Adipocyte (in vitro differentiated cells): ENCODE data around the gene TMCO1.
"Not testable (repeated sequence)": the region's sequence is repeated elsewhere in the genome, so short reads cannot be mapped to it uniquely, and the experiment has no call there.

Source experiments
- DNase-seq: peaks from one replicate; pipeline ENCODE4 v3.0.0-alpha.2; 2015; ENCODE audit warnings: low read depth
- H3K27me3 ChIP-seq: replicated peaks from 2 replicates; pipeline ENCODE4 v1.7.0; 2013; ENCODE audit warnings: mild to moderate bottlenecking, low read length, moderate library complexity; ENCODE audit not compliant: control insufficient read depth, insufficient read depth
- H3K36me3 ChIP-seq: 2 replicates; pipeline ENCODE4 v1.7.0; 2013; ENCODE audit warnings: low read length, mild to moderate bottlenecking, moderate library complexity; ENCODE audit not compliant: control insufficient read depth, insufficient read depth, severe bottlenecking
- H3K4me1 ChIP-seq: 2 replicates; pipeline ENCODE4 v1.7.0; 2013; ENCODE audit warnings: mild to moderate bottlenecking, low read length, moderate library complexity; ENCODE audit not compliant: control insufficient read depth, insufficient read depth
- H3K4me3 ChIP-seq: 2 replicates; pipeline ENCODE4 v1.7.0; 2013; ENCODE audit warnings: mild to moderate bottlenecking, low read length, moderate library complexity
- H3K9ac ChIP-seq: 2 replicates; pipeline ENCODE4 v1.7.0; 2013; ENCODE audit warnings: mild to moderate bottlenecking, low read length, moderate library complexity
- H3K9me3 ChIP-seq: 2 replicates; pipeline ENCODE4 v1.7.0; 2013; ENCODE audit warnings: mild to moderate bottlenecking, low read length, moderate library complexity; ENCODE audit not compliant: control insufficient read depth

TMCO1 gene

GRCh38 chr1:165778197-165778596 lies 9.5 kb upstream of the TMCO1 start:
- H3K4me3 ChIP-seq, DNase-seq: not testable (repeated sequence)

GRCh38 chr1:165773324-165773965 lies 4.8 kb upstream of the TMCO1 start:
- Histone ChIP-seq H3K36me3 (no peaks in the 10 kb centered on the region), H3K4me3 (peak overlapping the region; percentile 24), H3K4me1 (peaks cover 23% of the 10 kb centered on the region), H3K9me3 (no peaks in the 10 kb centered on the region), H3K9ac (no peak overlapping the region), H3K27me3 (no peaks in the 10 kb centered on the region)
- DNase-seq = peak; percentile 68

More at GRCh38 chr1:165778197-165778596, 9.5 kb upstream of the TMCO1 start:
- not testable (repeated sequence) for H3K9ac ChIP-seq, H3K4me1 ChIP-seq, H3K27me3 ChIP-seq, H3K9me3 ChIP-seq, H3K36me3 ChIP-seq

- no peaks in the 10 kb centered on the region for H3K36me3 ChIP-seq
- H3K27me3 ChIP-seq = no peaks in the 10 kb centered on the region
- H3K9ac ChIP-seq = peak overlapping the region; percentile 57
- no peaks in the 10 kb centered on the region for H3K9me3 ChIP-seq
- no peak overlapping the region for H3K4me3 ChIP-seq
- peaks cover 28% of the 10 kb centered on the region for H3K4me1 ChIP-seq
- no peak for DNase-seq
Measured at GRCh38 chr1:165772739-165773138, 4.1 kb upstream of the TMCO1 start.

- Histone ChIP-seq H3K36me3 (peaks cover 72% of the 10 kb centered on the region), H3K9me3 (no peaks in the 10 kb centered on the region), H3K9ac (no peak overlapping the region), H3K4me3 (no peak overlapping the region), H3K27me3 (no peaks in the 10 kb centered on the region), H3K4me1 (peaks cover 8% of the 10 kb centered on the region)
- no peak for DNase-seq
Measured at GRCh38 chr1:165764277-165764676, 4.4 kb downstream of the TMCO1 start.

- no peak for DNase-seq
- H3K4me3 ChIP-seq = no peak overlapping the region
- peaks cover 8% of the 10 kb centered on the region for H3K4me1 ChIP-seq
- peaks cover 79% of the 10 kb centered on the region for H3K36me3 ChIP-seq
- no peaks in the 10 kb centered on the region for H3K9me3 ChIP-seq
- H3K27me3 ChIP-seq = no peaks in the 10 kb centered on the region
- H3K9ac ChIP-seq = no peak overlapping the region
Measured at GRCh38 chr1:165763442-165763841, 5.2 kb downstream of the TMCO1 start.

GRCh38 chr1:165762725-165763124 lies 5.9 kb downstream of the TMCO1 start:
- Histone ChIP-seq H3K4me1 (peaks cover 3% of the 10 kb centered on the region), H3K9me3 (no peaks in the 10 kb centered on the region), H3K9ac (no peak overlapping the region), H3K36me3 (peaks cover 86% of the 10 kb centered on the region), H3K4me3 (no peak overlapping the region), H3K27me3 (no peaks in the 10 kb centered on the region)
- DNase-seq = no peak

GRCh38 chr1:165759095-165759494 lies 9.6 kb downstream of the TMCO1 start:
- DNase-seq = no peak
- Histone ChIP-seq H3K9me3 (no peaks in the 10 kb centered on the region), H3K4me1 (peaks cover 11% of the 10 kb centered on the region), H3K36me3 (peaks cover 67% of the 10 kb centered on the region), H3K9ac (no peak overlapping the region), H3K27me3 (no peaks in the 10 kb centered on the region), H3K4me3 (no peak overlapping the region)

- Histone ChIP-seq H3K9me3 (no peaks in the 10 kb centered on the region), H3K4me1 (peaks cover 11% of the 10 kb centered on the region), H3K9ac (no peak overlapping the region), H3K4me3 (no peak overlapping the region), H3K27me3 (no peaks in the 10 kb centered on the region), H3K36me3 (peaks cover 70% of the 10 kb centered on the region)
- no peak for DNase-seq
Measured at GRCh38 chr1:165755393-165756010, 13.2 kb downstream of the TMCO1 start.

GRCh38 chr1:165753934-165754333 lies 14.7 kb downstream of the TMCO1 start:
- no peak overlapping the region for H3K4me3 ChIP-seq
- H3K9me3 ChIP-seq = no peaks in the 10 kb centered on the region
- H3K4me1 ChIP-seq = peaks cover 11% of the 10 kb centered on the region
- H3K36me3 ChIP-seq = peaks cover 71% of the 10 kb centered on the region
- no peaks in the 10 kb centered on the region for H3K27me3 ChIP-seq
- H3K9ac ChIP-seq = no peak overlapping the region
- DNase-seq = no peak

- Histone ChIP-seq H3K4me1 (no peaks in the 10 kb centered on the region), H3K9me3 (no peaks in the 10 kb centered on the region), H3K4me3 (no peak overlapping the region), H3K27me3 (no peaks in the 10 kb centered on the region), H3K36me3 (peaks cover 79% of the 10 kb centered on the region), H3K9ac (no peak overlapping the region)
- DNase-seq = no peak
Measured at GRCh38 chr1:165748550-165748949, 20.1 kb downstream of the TMCO1 start.

GRCh38 chr1:165747632-165748447 lies 20.8 kb downstream of the TMCO1 start:
- Histone ChIP-seq H3K36me3 (peaks cover 78% of the 10 kb centered on the region), H3K4me3 (no peak overlapping the region), H3K9ac (no peak overlapping the region), H3K4me1 (no peaks in the 10 kb centered on the region), H3K27me3 (no peaks in the 10 kb centered on the region), H3K9me3 (no peaks in the 10 kb centered on the region)
- DNase-seq = no peak
